ENCODE data around the gene CDH5. TPM values are rescaled to one million over a fixed set of nuclear protein-coding genes. Genes with fewer than 3 reads are reported as not detected.

The CDH5 gene
- total and polyA plus RNA-seq, 2 donors (not counting 3 experiments of a cell fraction or from before 2014, with no cell fraction given): 765 to 815 TPM

DNA sequence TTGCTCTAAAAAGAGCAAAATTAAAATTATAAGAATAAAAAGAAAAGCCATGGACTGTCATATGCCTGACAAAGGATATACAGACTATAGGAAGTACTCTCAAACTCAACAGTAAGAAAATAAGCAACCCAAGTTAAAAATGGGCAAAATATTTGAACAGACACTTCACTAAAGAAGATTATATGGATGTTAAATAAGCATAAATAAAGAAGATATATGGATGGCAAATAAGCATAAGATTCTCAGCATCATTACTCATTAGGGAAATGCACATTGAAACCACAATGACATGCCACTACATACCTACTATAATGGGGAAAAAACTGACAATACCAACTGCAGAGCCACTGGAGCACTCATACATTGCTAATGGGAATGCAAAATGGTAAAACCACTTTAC lies 45.7 kb downstream of the CDH5 start:
- H3K27me3 ChIP-seq (ENCODE audit: control insufficient read depth in 2 of 2, insufficient read depth in 2 of 2, low read length in 2 of 2): no peaks in the 10 kb centered on the region
- H4K20me1 ChIP-seq (replicated peaks; ENCODE audit: control insufficient read depth, extremely low read depth, insufficient read depth, low read length): no peaks in the 10 kb centered on the region
- H3K4me2 ChIP-seq (ENCODE audit: insufficient read depth, low read length): no peak overlapping the region
- intact Hi-C loops (cut with micrococcal nuclease) (no loop called here), dilution Hi-C loops (cut with MboI; ENCODE audit: extremely low pct_ligation_motif_present, low sequenced_read_pairs) (no loop called here)
- TF ChIP-seq EZH2 (IDR thresholded peaks at IDR 0.05; ENCODE audit: borderline replicate concordance, low read depth, low read length, severe bottlenecking) (no peak), MYC (IDR thresholded peaks at IDR 0.05; ENCODE audit: low read depth, low read length) (no peak), JUN (IDR thresholded peaks at IDR 0.05; ENCODE audit: borderline replicate concordance, insufficient read depth, insufficient read length, low read depth) (no peak)
- TF ChIP-seq, protein P1, sequence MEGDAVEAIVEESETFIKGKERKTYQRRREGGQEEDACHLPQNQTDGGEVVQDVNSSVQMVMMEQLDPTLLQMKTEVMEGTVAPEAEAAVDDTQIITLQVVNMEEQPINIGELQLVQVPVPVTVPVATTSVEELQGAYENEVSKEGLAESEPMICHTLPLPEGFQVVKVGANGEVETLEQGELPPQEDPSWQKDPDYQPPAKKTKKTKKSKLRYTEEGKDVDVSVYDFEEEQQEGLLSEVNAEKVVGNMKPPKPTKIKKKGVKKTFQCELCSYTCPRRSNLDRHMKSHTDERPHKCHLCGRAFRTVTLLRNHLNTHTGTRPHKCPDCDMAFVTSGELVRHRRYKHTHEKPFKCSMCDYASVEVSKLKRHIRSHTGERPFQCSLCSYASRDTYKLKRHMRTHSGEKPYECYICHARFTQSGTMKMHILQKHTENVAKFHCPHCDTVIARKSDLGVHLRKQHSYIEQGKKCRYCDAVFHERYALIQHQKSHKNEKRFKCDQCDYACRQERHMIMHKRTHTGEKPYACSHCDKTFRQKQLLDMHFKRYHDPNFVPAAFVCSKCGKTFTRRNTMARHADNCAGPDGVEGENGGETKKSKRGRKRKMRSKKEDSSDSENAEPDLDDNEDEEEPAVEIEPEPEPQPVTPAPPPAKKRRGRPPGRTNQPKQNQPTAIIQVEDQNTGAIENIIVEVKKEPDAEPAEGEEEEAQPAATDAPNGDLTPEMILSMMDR (IDR thresholded peaks at IDR 0.05; ENCODE audit: extremely low read depth in 1 of 2, insufficient read depth in 1 of 2, low read depth in 1 of 2, low read length in 2 of 2): no peak
- H2AFZ ChIP-seq (ENCODE audit: low read depth, low read length): no peak overlapping the region
- no peaks in the 10 kb centered on the region for H3K9me3 ChIP-seq (replicated peaks; ENCODE audit: control insufficient read depth, insufficient read depth, low read length)
- no peak overlapping the region for H3K27ac ChIP-seq (ENCODE audit: insufficient read depth, low read depth, low read length)
- H3K36me3 ChIP-seq (ENCODE audit: control insufficient read depth in 2 of 2, extremely low read depth in 1 of 2, insufficient read depth in 2 of 2, low read length in 2 of 2): no peaks in the 10 kb centered on the region
- H3K79me2 ChIP-seq (ENCODE audit: control insufficient read depth, insufficient read depth, low read length): no peaks in the 10 kb centered on the region
- ChIA-PET POLR2A (no interaction called here), CTCF (no interaction called here)
- no peaks in the 10 kb centered on the region for H3K9me1 ChIP-seq (replicated peaks; ENCODE audit: control insufficient read depth, extremely low read depth, insufficient read depth, low read length)
- no peak for DNase-seq (ENCODE audit: low read depth, low spot score)
- H3K4me3 ChIP-seq (replicated peaks in 1 of 3; ENCODE audit: insufficient read depth in 1 of 3, low read depth in 1 of 3, low read length in 3 of 3): no peak overlapping the region
- H3K4me1 ChIP-seq (ENCODE audit: control insufficient read depth, extremely low read depth, insufficient read depth, low read length): peaks cover 20% of the 10 kb centered on the region
- FAIRE-seq: no peak
- no TSS peak for BruUV-seq (replicated peaks)
- H3K9ac ChIP-seq (replicated peaks; ENCODE audit: extremely low read depth, insufficient read depth, low read length): no peak overlapping the region

DNA sequence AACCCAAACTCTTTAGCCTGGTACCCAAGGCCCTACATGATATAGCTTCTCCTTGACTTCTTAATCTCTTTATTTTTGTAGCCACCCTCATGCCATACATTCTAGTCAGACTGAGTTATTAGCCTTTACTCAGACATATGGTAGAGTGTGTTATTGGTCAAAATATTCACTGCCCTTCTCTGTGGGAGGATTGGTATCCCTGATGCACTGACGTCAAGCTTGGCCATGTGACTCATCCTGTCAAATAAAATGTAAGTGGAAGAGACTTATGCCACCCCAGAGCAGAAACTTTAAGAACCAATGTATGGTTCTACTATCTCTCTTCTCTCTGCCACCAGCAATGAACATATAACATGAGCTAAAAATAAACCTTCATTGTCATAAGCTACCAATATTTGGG lies 48.4 kb downstream of the CDH5 start:
- intact Hi-C loops (cut with micrococcal nuclease) (no loop called here), dilution Hi-C loops (cut with MboI; ENCODE audit: extremely low pct_ligation_motif_present, low sequenced_read_pairs) (no loop called here)
- no peaks in the 10 kb centered on the region for H3K36me3 ChIP-seq (ENCODE audit: control insufficient read depth in 2 of 2, extremely low read depth in 1 of 2, insufficient read depth in 2 of 2, low read length in 2 of 2)
- H3K4me2 ChIP-seq (ENCODE audit: insufficient read depth, low read length): no peak overlapping the region
- H3K4me3 ChIP-seq (replicated peaks in 1 of 3; ENCODE audit: insufficient read depth in 1 of 3, low read depth in 1 of 3, low read length in 3 of 3): no peak overlapping the region
- no peak overlapping the region for H3K9ac ChIP-seq (replicated peaks; ENCODE audit: extremely low read depth, insufficient read depth, low read length)
- CTCF ChIA-PET: interaction anchor here (1.4 to 1.8 kb wide), 3 partner anchors 8 to 68 kb away, joined by 3 to 6 read pairs (median 4); no protein-coding TSS in a partner anchor
- no peak overlapping the region for H2AFZ ChIP-seq (ENCODE audit: low read depth, low read length)
- no peak for FAIRE-seq
- no peaks in the 10 kb centered on the region for H3K4me1 ChIP-seq (ENCODE audit: control insufficient read depth, extremely low read depth, insufficient read depth, low read length)
- H3K27ac ChIP-seq (ENCODE audit: insufficient read depth, low read depth, low read length): no peak overlapping the region
- no peak for DNase-seq (ENCODE audit: low read depth, low spot score)
- peaks cover 2 to 3% of the 10 kb centered on the region in 2 experiments for H3K27me3 ChIP-seq (ENCODE audit: control insufficient read depth in 2 of 2, insufficient read depth in 2 of 2, low read length in 2 of 2)
- TF ChIP-seq FOS (IDR thresholded peaks at IDR 0.05; ENCODE audit: borderline replicate concordance, insufficient read depth, low read length) (no peak), POLR2AphosphoS5 (IDR thresholded peaks at IDR 0.05; ENCODE audit: insufficient read depth, low read depth, low read length) (no peak), GATA2 (IDR thresholded peaks at IDR 0.05; ENCODE audit: insufficient read depth, insufficient read length, low read depth, low read length) (no peak), EZH2 (IDR thresholded peaks at IDR 0.05; ENCODE audit: borderline replicate concordance, low read depth, low read length, severe bottlenecking) (no peak), MYC (IDR thresholded peaks at IDR 0.05; ENCODE audit: low read depth, low read length) (no peak), POLR2A (IDR thresholded peaks at IDR 0.05; ENCODE audit: low read depth, low read length) (no peak), JUN (IDR thresholded peaks at IDR 0.05; ENCODE audit: borderline replicate concordance, insufficient read depth, insufficient read length, low read depth) (no peak)
- TF ChIP-seq, protein P2, sequence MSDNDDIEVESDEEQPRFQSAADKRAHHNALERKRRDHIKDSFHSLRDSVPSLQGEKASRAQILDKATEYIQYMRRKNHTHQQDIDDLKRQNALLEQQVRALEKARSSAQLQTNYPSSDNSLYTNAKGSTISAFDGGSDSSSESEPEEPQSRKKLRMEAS (IDR thresholded peaks at IDR 0.05; ENCODE audit: insufficient read depth, insufficient read length): no peak
- TF ChIP-seq, protein P1 (IDR thresholded peaks at IDR 0.05; ENCODE audit: extremely low read depth in 1 of 2, insufficient read depth in 1 of 2, low read depth in 1 of 2, low read length in 2 of 2): no peak
- no peaks in the 10 kb centered on the region for H3K9me3 ChIP-seq (replicated peaks; ENCODE audit: control insufficient read depth, insufficient read depth, low read length)
- POLR2A ChIA-PET: no interaction called here
- H4K20me1 ChIP-seq (replicated peaks; ENCODE audit: control insufficient read depth, extremely low read depth, insufficient read depth, low read length): no peaks in the 10 kb centered on the region
- no TSS peak for BruUV-seq (replicated peaks)
- H3K79me2 ChIP-seq (ENCODE audit: control insufficient read depth, insufficient read depth, low read length): no peaks in the 10 kb centered on the region
- no peaks in the 10 kb centered on the region for H3K9me1 ChIP-seq (replicated peaks; ENCODE audit: control insufficient read depth, extremely low read depth, insufficient read depth, low read length)

Measured in endothelial cell of umbilical vein (primary cell).